MCF 10A (cell line): ENCODE data around the gene SLC22A1. TPM values are rescaled to one million over a fixed set of nuclear protein-coding genes. Genes with fewer than 3 reads are reported as not detected.

Experiments used
- BruUV-seq: library from RNA; stranded (reverse); fragments of 400-500 nt; replicated peaks from 2 replicates; lab custom pipeline; 2021; lab: Mats Ljungman, UMichigan
- CTCF ChIA-PET: fragments of 300-600 bp; sonication (Branson Sonifier 250); formaldehyde crosslinking; extraction: SDS; loops from one replicate; lab custom pipeline; 2021; ENCODE audit warnings: antibody characterized with exemption, inconsistent platforms; lab: Yijun Ruan, JAX
- POLR2A ChIA-PET: fragments of 300-600, 350-650 bp; sonication (Branson Sonifier 250); formaldehyde crosslinking; extraction: SDS; loops from one replicate; lab custom pipeline; 2020; ENCODE audit warnings: antibody characterized with exemption, inconsistent platforms; lab: Yijun Ruan, JAX
- DNase-seq: peaks from one replicate; pipeline ENCODE4 v3.0.0-alpha.2; 2018; ENCODE audit not compliant: unreplicated experiment
- H3K27ac Mint-ChIP-seq: one replicate; pipeline ENCODE4 v1.8.0; 2022; ENCODE audit warnings: mild to moderate bottlenecking, low read depth, mixed read lengths; ENCODE audit not compliant: unreplicated experiment
- H3K27me3 Mint-ChIP-seq: one replicate; pipeline ENCODE4 v1.8.0; 2022; ENCODE audit warnings: mixed read lengths; ENCODE audit not compliant: insufficient read depth, unreplicated experiment
- H3K36me3 Mint-ChIP-seq: one replicate; pipeline ENCODE4 v1.8.0; 2022; ENCODE audit warnings: mild to moderate bottlenecking, moderate library complexity, mixed read lengths; ENCODE audit not compliant: insufficient read depth, unreplicated experiment
- H3K4me1 Mint-ChIP-seq: one replicate; pipeline ENCODE4 v1.8.0; 2022; ENCODE audit warnings: mixed read lengths; ENCODE audit not compliant: insufficient read depth, unreplicated experiment
- H3K4me3 Mint-ChIP-seq: one replicate; pipeline ENCODE4 v1.8.0; 2022; ENCODE audit warnings: mild to moderate bottlenecking, moderate library complexity, mixed read lengths; ENCODE audit not compliant: unreplicated experiment
- H3K9me3 Mint-ChIP-seq: one replicate; pipeline ENCODE4 v1.8.0; 2022; ENCODE audit warnings: mixed read lengths; ENCODE audit not compliant: unreplicated experiment
- CTCF ChIP-seq: fragments of 200-600 bp; IDR thresholded peaks from one replicate; pipeline ENCODE4 v1.8.0; 2022; ENCODE audit warnings: antibody characterized with exemption, mild to moderate bottlenecking; ENCODE audit not compliant: unreplicated experiment
- intact Hi-C: fragments of 100-400 bp; cut with micrococcal nuclease; formaldehyde crosslinking; loops from 2 replicates; pipeline ENCODE4 v1.14.1; 2022
- total RNA-seq: library from RNA; stranded (reverse); gene quantifications from 2 replicates; pipeline ENCODE4 v1.2.3, GENCODE V29; 2022

SLC22A1 gene
- total RNA-seq, 1 experiment from 2014 or later, result 0.86 TPM

- no peaks in the 10 kb centered on the region for H3K27me3 Mint-ChIP-seq
- no peak for DNase-seq
- H3K36me3 Mint-ChIP-seq, result no peaks in the 10 kb centered on the region
- H3K9me3 Mint-ChIP-seq, result peaks cover 5% of the 10 kb centered on the region
- H3K4me3 Mint-ChIP-seq, result no peak overlapping the region
- no peak overlapping the region for H3K27ac Mint-ChIP-seq
- ChIA-PET CTCF (interaction anchor here (1.1 to 2.5 kb wide), 2 partner anchors 90 to 336 kb away, joined by 6 to 8 read pairs; no protein-coding TSS in a partner anchor), POLR2A (interaction anchor here (1.1 kb wide), 1 partner anchor 8 kb away, joined by 3 read pairs; no protein-coding TSS in a partner anchor)
- H3K4me1 Mint-ChIP-seq, result no peaks in the 10 kb centered on the region
- TF ChIP-seq CTCF, result no peak
- BruUV-seq, result no TSS peak
- intact Hi-C loops, result no loop called here
Observed at GRCh38 chr6:160120087-160120486, 1.5 kb upstream of the SLC22A1 start.

GRCh38 chr6:160121981-160122380, 366 bp downstream of the SLC22A1 start:
- ChIA-PET POLR2A (no interaction called here), CTCF (interaction anchor here (0.6 to 2.5 kb wide), 4 partner anchors 14 to 1419 kb away, joined by 3 to 8 read pairs (median 3); no protein-coding TSS in a partner anchor)
- Mint-ChIP-seq H3K4me1 (no peaks in the 10 kb centered on the region), H3K4me3 (no peak overlapping the region), H3K9me3 (peaks cover 5% of the 10 kb centered on the region), H3K27me3 (no peaks in the 10 kb centered on the region), H3K36me3 (no peaks in the 10 kb centered on the region), H3K27ac (no peak overlapping the region)
- BruUV-seq, result no TSS peak
- intact Hi-C loops, result no loop called here
- no peak for DNase-seq
- TF ChIP-seq CTCF, result no peak

- H3K4me1 Mint-ChIP-seq, result no peaks in the 10 kb centered on the region
- ChIA-PET CTCF (interaction anchor here (2.6 kb wide), 1 partner anchor 15 kb away, joined by 6 read pairs; no protein-coding TSS in a partner anchor), POLR2A (no interaction called here)
- no peak for DNase-seq
- no peak overlapping the region for H3K27ac Mint-ChIP-seq
- no TSS peak for BruUV-seq
- H3K4me3 Mint-ChIP-seq, result no peak overlapping the region
- no peak for TF ChIP-seq CTCF
- H3K9me3 Mint-ChIP-seq, result peaks cover 1% of the 10 kb centered on the region
- H3K27me3 Mint-ChIP-seq, result no peaks in the 10 kb centered on the region
- intact Hi-C loops, result no loop called here
- H3K36me3 Mint-ChIP-seq, result no peaks in the 10 kb centered on the region
Observed at GRCh38 chr6:160122744-160123143, 1.1 kb downstream of the SLC22A1 start.

GRCh38 chr6:160124007-160124406, 2.4 kb downstream of the SLC22A1 start:
- Mint-ChIP-seq H3K27ac (no peak overlapping the region), H3K27me3 (no peaks in the 10 kb centered on the region), H3K4me3 (no peak overlapping the region), H3K36me3 (no peaks in the 10 kb centered on the region), H3K4me1 (no peaks in the 10 kb centered on the region), H3K9me3 (no peaks in the 10 kb centered on the region)
- no peak for DNase-seq
- no TSS peak for BruUV-seq
- intact Hi-C loops, result no loop called here
- ChIA-PET CTCF (interaction anchor here (0.6 to 2.6 kb wide), 3 partner anchors 14 to 177 kb away, joined by 3 to 6 read pairs (median 4); no protein-coding TSS in a partner anchor), POLR2A (no interaction called here)
- no peak for TF ChIP-seq CTCF
